ENCODE data around the gene ZNF618. TPM values are rescaled to one million over a fixed set of nuclear protein-coding genes. Genes with fewer than 3 reads are reported as not detected.

ZNF618 gene
- total RNA-seq, 1 donor from 2014 or later: 7.4 TPM

DNA sequence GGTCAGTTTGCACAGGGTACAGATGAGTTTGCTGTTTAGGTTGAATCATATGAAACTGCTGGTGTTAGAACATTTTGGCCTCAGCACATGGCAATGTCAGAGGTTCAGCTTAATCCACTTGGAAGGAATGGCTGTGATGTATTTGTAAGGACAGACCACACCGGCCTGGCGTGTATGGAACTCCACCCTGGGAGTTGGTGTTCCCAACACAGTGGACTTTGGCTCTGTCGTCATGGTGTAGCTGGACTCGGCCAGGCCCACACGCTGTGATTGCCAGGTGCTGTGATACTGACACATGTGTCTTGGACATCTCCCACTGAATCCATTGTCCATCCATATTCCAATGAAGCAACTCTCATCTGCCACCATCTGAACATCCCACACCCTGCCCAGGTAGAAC is 90.3 kb downstream of the ZNF618 start:
- Histone ChIP-seq H3K4me3 (no peak overlapping the region), H3K9me3 (no peaks in the 10 kb centered on the region), H3K4me1 (peaks cover 6% of the 10 kb centered on the region), H3K27ac (no peak overlapping the region), H3K27me3 (no peaks in the 10 kb centered on the region), H3K36me3 (no peaks in the 10 kb centered on the region)
- TF ChIP-seq POLR2AphosphoS5 (IDR thresholded peaks at IDR 0.05; ENCODE audit: insufficient read depth in 1 of 2, low read depth in 1 of 2) (no peak), POLR2A (IDR thresholded peaks at IDR 0.05) (no peak)
- TF ChIP-seq, protein P1, sequence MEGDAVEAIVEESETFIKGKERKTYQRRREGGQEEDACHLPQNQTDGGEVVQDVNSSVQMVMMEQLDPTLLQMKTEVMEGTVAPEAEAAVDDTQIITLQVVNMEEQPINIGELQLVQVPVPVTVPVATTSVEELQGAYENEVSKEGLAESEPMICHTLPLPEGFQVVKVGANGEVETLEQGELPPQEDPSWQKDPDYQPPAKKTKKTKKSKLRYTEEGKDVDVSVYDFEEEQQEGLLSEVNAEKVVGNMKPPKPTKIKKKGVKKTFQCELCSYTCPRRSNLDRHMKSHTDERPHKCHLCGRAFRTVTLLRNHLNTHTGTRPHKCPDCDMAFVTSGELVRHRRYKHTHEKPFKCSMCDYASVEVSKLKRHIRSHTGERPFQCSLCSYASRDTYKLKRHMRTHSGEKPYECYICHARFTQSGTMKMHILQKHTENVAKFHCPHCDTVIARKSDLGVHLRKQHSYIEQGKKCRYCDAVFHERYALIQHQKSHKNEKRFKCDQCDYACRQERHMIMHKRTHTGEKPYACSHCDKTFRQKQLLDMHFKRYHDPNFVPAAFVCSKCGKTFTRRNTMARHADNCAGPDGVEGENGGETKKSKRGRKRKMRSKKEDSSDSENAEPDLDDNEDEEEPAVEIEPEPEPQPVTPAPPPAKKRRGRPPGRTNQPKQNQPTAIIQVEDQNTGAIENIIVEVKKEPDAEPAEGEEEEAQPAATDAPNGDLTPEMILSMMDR (IDR thresholded peaks at IDR 0.05): no peak
- DNase-seq (ENCODE audit: extremely low spot score in 2 of 2): no peak
- intact Hi-C loops (cut with DNase I): no loop called here

DNA sequence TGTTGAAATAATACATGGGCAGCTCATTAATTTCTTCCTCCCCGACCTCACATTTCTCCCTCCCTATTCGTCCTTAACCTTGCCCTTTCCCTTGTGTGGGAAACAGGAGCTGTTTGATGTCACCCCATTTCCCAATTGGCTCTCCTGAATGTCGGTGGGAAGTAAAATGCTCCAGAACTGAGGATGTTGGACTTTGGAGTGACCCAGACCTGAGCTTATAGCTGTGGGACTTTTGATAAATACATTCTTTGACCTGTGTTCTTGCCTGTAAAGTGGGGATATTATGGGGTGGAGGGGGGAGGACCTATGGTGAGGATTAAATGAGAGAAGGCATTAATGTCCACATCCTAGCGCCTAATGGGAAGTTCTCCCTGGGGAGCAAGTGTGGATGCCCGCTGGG is 91.3 kb downstream of the ZNF618 start:
- intact Hi-C loops (cut with DNase I): no loop called here

DNA sequence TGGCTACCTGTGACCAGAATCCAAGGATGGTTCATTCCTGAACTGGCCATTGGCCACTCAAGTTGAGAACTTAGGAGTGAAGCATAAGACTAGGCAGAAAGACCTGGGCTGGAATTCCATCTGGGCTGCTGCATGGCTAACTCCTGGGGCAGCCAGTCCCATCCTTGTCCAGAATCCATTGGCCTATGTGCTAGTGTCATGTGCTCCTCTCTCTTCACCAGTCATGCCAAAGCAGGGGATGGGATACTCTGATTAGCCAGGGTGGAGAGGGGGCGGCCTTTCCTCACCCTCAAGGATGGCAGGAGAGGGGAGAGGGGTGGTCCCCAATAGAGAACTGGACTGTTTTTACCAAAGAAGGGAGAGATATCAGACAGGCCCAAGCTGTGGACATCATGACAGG is 93.2 kb downstream of the ZNF618 start:
- intact Hi-C loops (cut with DNase I): no loop called here
- Histone ChIP-seq H3K4me1 (no peaks in the 10 kb centered on the region), H3K9me3 (no peaks in the 10 kb centered on the region), H3K27me3 (no peaks in the 10 kb centered on the region), H3K4me3 (no peak overlapping the region), H3K36me3 (no peaks in the 10 kb centered on the region), H3K27ac (no peak overlapping the region)
- TF ChIP-seq, protein P1 (IDR thresholded peaks at IDR 0.05): no peak
- no peak for TF ChIP-seq POLR2AphosphoS5 (IDR thresholded peaks at IDR 0.05; ENCODE audit: insufficient read depth in 1 of 2, low read depth in 1 of 2)
- no peak for TF ChIP-seq POLR2A (IDR thresholded peaks at IDR 0.05)
- no peak for DNase-seq (ENCODE audit: extremely low spot score in 2 of 2)

More for the DNA sequence above, 91.3 kb downstream of the ZNF618 start:
- no peaks in the 10 kb centered on the region for H3K9me3 ChIP-seq
- DNase-seq (ENCODE audit: extremely low spot score in 2 of 2): no peak
- peaks cover 6% of the 10 kb centered on the region for H3K4me1 ChIP-seq
- H3K36me3 ChIP-seq: no peaks in the 10 kb centered on the region
- H3K27ac ChIP-seq: no peak overlapping the region
- H3K27me3 ChIP-seq: no peaks in the 10 kb centered on the region
- no peak overlapping the region for H3K4me3 ChIP-seq
- no peak for TF ChIP-seq POLR2AphosphoS5 (IDR thresholded peaks at IDR 0.05; ENCODE audit: insufficient read depth in 1 of 2, low read depth in 1 of 2)
- no peak for TF ChIP-seq POLR2A (IDR thresholded peaks at IDR 0.05)
- TF ChIP-seq, protein P1 (IDR thresholded peaks at IDR 0.05): no peak

DNA sequence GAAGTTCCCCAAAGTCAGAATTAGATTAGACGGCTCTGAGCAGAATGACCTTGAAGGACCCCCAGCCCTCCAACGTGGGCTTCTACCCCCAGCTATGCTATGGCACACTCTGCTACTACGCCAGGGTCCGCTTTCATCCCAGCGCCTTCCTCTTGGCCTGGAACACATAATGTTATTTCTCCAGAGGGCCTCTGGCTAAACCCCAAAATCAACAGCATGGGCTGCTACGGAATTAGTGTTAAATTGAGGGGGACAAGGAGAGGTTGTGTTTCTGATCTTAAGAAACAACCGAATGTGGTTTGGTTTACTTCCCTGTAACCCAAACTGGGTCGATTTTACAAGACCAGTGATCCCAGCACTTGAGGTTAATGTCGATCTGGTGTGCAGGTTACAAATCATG is 97.1 kb downstream of the ZNF618 start:
- Histone ChIP-seq H3K4me3 (no peak overlapping the region), H3K4me1 (no peaks in the 10 kb centered on the region), H3K27ac (no peak overlapping the region), H3K9me3 (no peaks in the 10 kb centered on the region), H3K27me3 (no peaks in the 10 kb centered on the region), H3K36me3 (no peaks in the 10 kb centered on the region)
- DNase-seq (ENCODE audit: extremely low spot score in 2 of 2): no peak
- TF ChIP-seq, protein P1 (IDR thresholded peaks at IDR 0.05): no peak
- no peak for TF ChIP-seq POLR2A (IDR thresholded peaks at IDR 0.05)
- no peak for TF ChIP-seq POLR2AphosphoS5 (IDR thresholded peaks at IDR 0.05; ENCODE audit: insufficient read depth in 1 of 2, low read depth in 1 of 2)
- intact Hi-C loops (cut with DNase I): no loop called here

DNA sequence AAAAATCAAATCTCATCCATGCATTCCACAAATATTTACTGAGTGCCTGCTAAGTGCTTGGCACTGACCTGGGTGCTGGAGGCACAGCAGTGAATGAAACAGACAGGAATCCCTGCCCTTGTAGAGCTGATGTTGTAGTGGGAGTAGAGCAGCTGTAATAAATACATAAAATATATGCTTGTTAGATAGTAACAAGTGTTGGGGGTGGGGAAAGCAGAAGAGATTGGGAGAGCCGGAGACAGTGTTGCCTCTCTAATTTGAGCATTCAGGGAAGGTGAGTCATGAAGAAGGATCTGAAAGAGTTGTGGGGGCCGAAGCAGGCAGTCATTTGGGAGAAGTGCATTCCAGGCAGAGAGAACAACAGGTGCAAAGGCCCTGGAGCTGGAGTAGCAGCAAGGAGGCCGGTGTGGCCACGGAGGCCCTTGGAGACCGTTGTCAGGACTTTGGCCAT is 97.9 kb downstream of the ZNF618 start:
- TF ChIP-seq POLR2A (IDR thresholded peaks at IDR 0.05): no peak
- no peak for TF ChIP-seq POLR2AphosphoS5 (IDR thresholded peaks at IDR 0.05; ENCODE audit: insufficient read depth in 1 of 2, low read depth in 1 of 2)
- TF ChIP-seq, protein P1 (IDR thresholded peaks at IDR 0.05): no peak
- H3K4me3 ChIP-seq: no peak overlapping the region
- H3K27me3 ChIP-seq: no peaks in the 10 kb centered on the region
- intact Hi-C loops (cut with DNase I): no loop called here
- DNase-seq (ENCODE audit: extremely low spot score in 2 of 2): no peak
- H3K9me3 ChIP-seq: no peaks in the 10 kb centered on the region
- H3K36me3 ChIP-seq: no peaks in the 10 kb centered on the region
- no peak overlapping the region for H3K27ac ChIP-seq
- H3K4me1 ChIP-seq: no peaks in the 10 kb centered on the region

Measured in vagina (tissue), 2 donors.